Endodermal cell (in vitro differentiated cells): ENCODE results near the gene GNAZ. TPM values are rescaled to one million over a fixed set of nuclear protein-coding genes. Genes with fewer than 3 reads are reported as not detected.

Experiments
- DNase-seq: peaks from one replicate; pipeline ENCODE4 v3.0.0-alpha.2; 2017
- H3K27ac ChIP-seq: 2 replicates; pipeline ENCODE4 v1.5.1; 2013; ENCODE audit warnings: mild to moderate bottlenecking, low read depth, low read length, moderate library complexity
- H3K27me3 ChIP-seq: 2 replicates; pipeline ENCODE4 v1.6.1; 2013; ENCODE audit warnings: mild to moderate bottlenecking, low read length, moderate library complexity; ENCODE audit not compliant: insufficient read depth, control insufficient read depth, poor library complexity, severe bottlenecking
- H3K36me3 ChIP-seq: 2 replicates; pipeline ENCODE4 v1.7.0; 2013; ENCODE audit warnings: mild to moderate bottlenecking, low read length, moderate library complexity; ENCODE audit not compliant: control insufficient read depth, insufficient read depth
- H3K4me1 ChIP-seq: one replicate; pipeline ENCODE4 v1.7.0; 2013; ENCODE audit warnings: low read length; ENCODE audit not compliant: control insufficient read depth, insufficient read depth
- H3K4me3 ChIP-seq: 2 replicates; pipeline ENCODE4 v1.5.1; 2013; ENCODE audit warnings: mild to moderate bottlenecking, low read length, moderate library complexity
- H3K9ac ChIP-seq: 2 replicates; pipeline ENCODE4 v1.6.1; 2013; ENCODE audit warnings: mild to moderate bottlenecking, low read length, moderate library complexity; ENCODE audit not compliant: poor library complexity, severe bottlenecking; ENCODE audit errors: extremely low read depth
- H3K9me3 ChIP-seq: 2 replicates; pipeline ENCODE4 v1.6.1; 2013; ENCODE audit warnings: mild to moderate bottlenecking, low read length, moderate library complexity; ENCODE audit not compliant: control insufficient read depth
- H3K27ac Mint-ChIP-seq: 2 replicates; pipeline ENCODE4 v1.8.0; 2020; ENCODE audit warnings: mixed read lengths
- H3K27me3 Mint-ChIP-seq: 2 replicates; pipeline ENCODE4 v1.8.0; 2021; ENCODE audit warnings: mild to moderate bottlenecking, mixed read lengths; ENCODE audit not compliant: insufficient read depth
- H3K36me3 Mint-ChIP-seq: 2 replicates; pipeline ENCODE4 v1.8.0; 2020; ENCODE audit warnings: low read depth, mixed read lengths
- H3K4me1 Mint-ChIP-seq: 2 replicates; pipeline ENCODE4 v1.8.0; 2020; ENCODE audit warnings: mixed read lengths
- H3K4me3 Mint-ChIP-seq: 2 replicates; pipeline ENCODE4 v1.8.0; 2020; ENCODE audit warnings: mild to moderate bottlenecking, moderate library complexity, mixed read lengths
- H3K9me3 Mint-ChIP-seq: 2 replicates; pipeline ENCODE4 v1.8.0; 2020; ENCODE audit warnings: mild to moderate bottlenecking, mixed read lengths
- WGBS, 2 experiments: methylation state at CpG; one replicate each; pipeline versions ENCODE4 v1.1.5 to v1.1.7; 2013; ENCODE audit warnings: missing lambda C conversion rate in 2 of 2, mixed read lengths in 1 of 2; ENCODE audit not compliant: insufficient coverage in 1 of 2, insufficient read length in 1 of 2; 5-methylcytosine and 5-hydroxymethylcytosine counted together
- total RNA-seq, 2 donors: library from RNA; stranded (reverse); fragmentation: NEBNext Ultra II Directional in 1 of 2; extraction: Animal tissue kit (Norgen Biotek cat#: 25700) in 1 of 2; gene quantifications; 2 replicates in 1 of 2; 3 replicates in 1 of 2; pipeline ENCODE4 v1.2.1, GENCODE V29; 2021
- TF ChIP-seq, protein P1 (sequence below): fragments of 200-600 bp; sonication (generic); conservative IDR thresholded peaks from 2 replicates; pipeline ENCODE4 v1.5.0; 2021; ENCODE audit warnings: antibody characterized with exemption, mild to moderate bottlenecking

GNAZ gene
- total RNA-seq, 2 donors from 2014 or later, result 16.7 to 17.9 TPM

DNA sequence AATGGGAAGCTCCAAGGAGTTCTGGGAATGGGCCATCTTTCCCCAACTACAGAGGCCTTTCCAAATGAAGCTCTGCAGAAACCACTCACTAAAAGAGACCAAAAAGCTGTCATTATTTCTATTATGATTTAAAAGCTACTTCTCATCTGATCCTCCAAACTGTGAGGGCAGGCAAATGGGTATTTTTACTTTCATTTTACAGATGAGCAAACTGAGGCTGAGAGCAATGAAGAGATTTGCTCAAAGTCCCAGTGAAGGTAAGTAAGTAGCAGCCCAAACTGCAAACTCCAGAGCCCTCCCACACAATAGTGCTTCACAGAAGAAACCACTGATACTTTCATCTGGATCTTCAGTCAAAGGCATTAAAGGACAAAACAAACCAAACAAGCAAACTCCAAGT is 70.1 kb downstream of the GNAZ start:
- no peak overlapping the region for H3K4me3 ChIP-seq
- H3K27me3 ChIP-seq, result no peaks in the 10 kb centered on the region
- no peak overlapping the region for H3K27ac ChIP-seq
- no peaks in the 10 kb centered on the region for H3K9me3 ChIP-seq
- Mint-ChIP-seq H3K9me3 (no peaks in the 10 kb centered on the region), H3K4me1 (peaks cover 5% of the 10 kb centered on the region), H3K27ac (no peak overlapping the region), H3K27me3 (peaks cover 14% of the 10 kb centered on the region), H3K36me3 (no peaks in the 10 kb centered on the region), H3K4me3 (no peak overlapping the region)
- H3K4me1 ChIP-seq, result peaks cover 4% of the 10 kb centered on the region
- H3K36me3 ChIP-seq, result no peaks in the 10 kb centered on the region
- DNase-seq, result no peak
- TF ChIP-seq, protein P1, sequence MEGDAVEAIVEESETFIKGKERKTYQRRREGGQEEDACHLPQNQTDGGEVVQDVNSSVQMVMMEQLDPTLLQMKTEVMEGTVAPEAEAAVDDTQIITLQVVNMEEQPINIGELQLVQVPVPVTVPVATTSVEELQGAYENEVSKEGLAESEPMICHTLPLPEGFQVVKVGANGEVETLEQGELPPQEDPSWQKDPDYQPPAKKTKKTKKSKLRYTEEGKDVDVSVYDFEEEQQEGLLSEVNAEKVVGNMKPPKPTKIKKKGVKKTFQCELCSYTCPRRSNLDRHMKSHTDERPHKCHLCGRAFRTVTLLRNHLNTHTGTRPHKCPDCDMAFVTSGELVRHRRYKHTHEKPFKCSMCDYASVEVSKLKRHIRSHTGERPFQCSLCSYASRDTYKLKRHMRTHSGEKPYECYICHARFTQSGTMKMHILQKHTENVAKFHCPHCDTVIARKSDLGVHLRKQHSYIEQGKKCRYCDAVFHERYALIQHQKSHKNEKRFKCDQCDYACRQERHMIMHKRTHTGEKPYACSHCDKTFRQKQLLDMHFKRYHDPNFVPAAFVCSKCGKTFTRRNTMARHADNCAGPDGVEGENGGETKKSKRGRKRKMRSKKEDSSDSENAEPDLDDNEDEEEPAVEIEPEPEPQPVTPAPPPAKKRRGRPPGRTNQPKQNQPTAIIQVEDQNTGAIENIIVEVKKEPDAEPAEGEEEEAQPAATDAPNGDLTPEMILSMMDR, result no peak
- no peak overlapping the region for H3K9ac ChIP-seq

DNA sequence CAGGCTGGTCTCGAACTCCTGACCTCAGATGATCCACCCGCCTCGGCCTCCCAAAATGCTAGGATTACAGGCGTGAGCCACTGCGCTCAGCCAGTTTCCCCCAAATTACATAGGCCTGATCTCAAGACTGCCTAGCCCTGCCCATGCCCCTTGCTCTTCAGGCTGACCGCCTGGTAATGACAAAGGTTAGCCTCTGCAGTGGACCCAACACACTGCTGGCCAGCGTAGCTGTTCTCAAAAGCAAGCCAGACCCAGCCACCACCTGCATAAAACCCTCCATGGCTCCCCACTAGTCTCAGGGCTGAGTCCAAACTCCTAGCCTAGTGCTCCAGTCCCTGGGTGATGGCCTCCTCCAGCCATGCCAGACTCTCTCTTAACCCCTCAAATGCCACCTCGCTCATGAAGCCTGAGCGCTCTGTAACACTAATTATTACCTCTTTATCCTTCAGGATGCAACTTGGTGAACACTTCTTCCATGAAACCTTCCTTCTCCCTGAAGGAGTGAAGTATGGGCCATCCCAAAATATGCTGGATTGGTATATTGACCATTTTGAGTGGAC is 72.3 kb downstream of the GNAZ start:
- TF ChIP-seq, protein P1, result no peak
- H3K4me1 Mint-ChIP-seq, result peaks cover 5% of the 10 kb centered on the region
- no peaks in the 10 kb centered on the region for H3K36me3 Mint-ChIP-seq
- H3K9me3 Mint-ChIP-seq, result no peaks in the 10 kb centered on the region
- Histone ChIP-seq H3K27me3 (no peaks in the 10 kb centered on the region), H3K36me3 (no peaks in the 10 kb centered on the region), H3K9me3 (no peaks in the 10 kb centered on the region), H3K27ac (peak overlapping the region; percentile 91), H3K4me1 (peaks cover 4% of the 10 kb centered on the region), H3K9ac (no peak overlapping the region), H3K4me3 (no peak overlapping the region)
- no peak for DNase-seq
- peaks cover 32% of the 10 kb centered on the region for H3K27me3 Mint-ChIP-seq
- H3K27ac Mint-ChIP-seq, result peak overlapping the region; percentile 92
- H3K4me3 Mint-ChIP-seq, result peak overlapping the region; percentile 36
- WGBS, 2 experiments, result 88 to 92% methylated on average over 5 to 9 of the region's 9 CpGs

DNA sequence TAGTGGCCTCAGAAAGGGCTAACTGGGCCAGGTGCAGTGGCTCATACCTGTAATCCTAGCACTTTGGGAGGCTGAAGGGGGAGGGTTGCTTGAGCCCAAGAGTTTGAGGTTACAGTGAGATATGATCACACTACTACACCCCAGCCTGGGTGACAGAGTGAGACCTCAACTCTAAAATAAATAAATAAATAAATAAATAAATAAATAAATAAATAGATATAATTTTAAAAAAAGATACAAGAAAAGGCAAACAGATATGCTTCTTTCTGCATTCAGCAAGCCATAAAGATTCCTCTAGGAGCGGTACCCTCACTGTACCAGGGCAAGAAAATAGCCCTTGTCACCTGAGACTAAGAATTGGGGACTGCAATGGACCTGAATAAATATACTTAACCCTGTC is 72.8 kb downstream of the GNAZ start:
- Histone ChIP-seq H3K4me1 (peaks cover 4% of the 10 kb centered on the region), H3K9ac (no peak overlapping the region), H3K9me3 (no peaks in the 10 kb centered on the region), H3K27ac (no peak overlapping the region), H3K36me3 (no peaks in the 10 kb centered on the region), H3K4me3 (no peak overlapping the region), H3K27me3 (no peaks in the 10 kb centered on the region)
- WGBS, 2 experiments, result 100% methylated on average over 1 of the region's 1 CpG
- Mint-ChIP-seq H3K36me3 (no peaks in the 10 kb centered on the region), H3K4me3 (no peak overlapping the region), H3K9me3 (no peaks in the 10 kb centered on the region), H3K27me3 (peaks cover 35% of the 10 kb centered on the region), H3K27ac (no peak overlapping the region), H3K4me1 (peaks cover 5% of the 10 kb centered on the region)
- TF ChIP-seq, protein P1, result no peak
- no peak for DNase-seq
